ENCODE data around the gene NEMF. TPM values are rescaled to one million over a fixed set of nuclear protein-coding genes. Genes with fewer than 3 reads are reported as not detected.
"Not testable (repeated sequence)": the region's sequence is repeated elsewhere in the genome, so short reads cannot be mapped to it uniquely, and the experiment has no call there.

The NEMF gene
- polyA plus RNA-seq, 1 experiment: 48.6 TPM

- CTCF ChIA-PET: interaction anchor here (1.8 to 7.3 kb wide), 2 partner anchors 13 to 215 kb away, joined by 6 to 119 read pairs; no protein-coding TSS in a partner anchor
- no peaks in the 10 kb centered on the region for H3K27me3 ChIP-seq (ENCODE audit: control insufficient read depth, insufficient read depth, low read length)
- H3K4me3 ChIP-seq (ENCODE audit: low read depth, low read length): no peak overlapping the region
- TF ChIP-seq, protein P1, sequence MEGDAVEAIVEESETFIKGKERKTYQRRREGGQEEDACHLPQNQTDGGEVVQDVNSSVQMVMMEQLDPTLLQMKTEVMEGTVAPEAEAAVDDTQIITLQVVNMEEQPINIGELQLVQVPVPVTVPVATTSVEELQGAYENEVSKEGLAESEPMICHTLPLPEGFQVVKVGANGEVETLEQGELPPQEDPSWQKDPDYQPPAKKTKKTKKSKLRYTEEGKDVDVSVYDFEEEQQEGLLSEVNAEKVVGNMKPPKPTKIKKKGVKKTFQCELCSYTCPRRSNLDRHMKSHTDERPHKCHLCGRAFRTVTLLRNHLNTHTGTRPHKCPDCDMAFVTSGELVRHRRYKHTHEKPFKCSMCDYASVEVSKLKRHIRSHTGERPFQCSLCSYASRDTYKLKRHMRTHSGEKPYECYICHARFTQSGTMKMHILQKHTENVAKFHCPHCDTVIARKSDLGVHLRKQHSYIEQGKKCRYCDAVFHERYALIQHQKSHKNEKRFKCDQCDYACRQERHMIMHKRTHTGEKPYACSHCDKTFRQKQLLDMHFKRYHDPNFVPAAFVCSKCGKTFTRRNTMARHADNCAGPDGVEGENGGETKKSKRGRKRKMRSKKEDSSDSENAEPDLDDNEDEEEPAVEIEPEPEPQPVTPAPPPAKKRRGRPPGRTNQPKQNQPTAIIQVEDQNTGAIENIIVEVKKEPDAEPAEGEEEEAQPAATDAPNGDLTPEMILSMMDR (IDR thresholded peaks at IDR 0.05; ENCODE audit: low read depth, low read length): no peak
- DNase-seq (ENCODE audit: low read depth, low spot score): no peak
- H3K27ac ChIP-seq (ENCODE audit: low read depth, low read length): no peak overlapping the region
- no peaks in the 10 kb centered on the region for H3K9me3 ChIP-seq (ENCODE audit: control insufficient read depth, insufficient read depth, low read length)
- POLR2A ChIA-PET: no interaction called here
These were observed 3.3 kb downstream of the NEMF start for GRCh38 chr14:49849213-49849847.

DNA sequence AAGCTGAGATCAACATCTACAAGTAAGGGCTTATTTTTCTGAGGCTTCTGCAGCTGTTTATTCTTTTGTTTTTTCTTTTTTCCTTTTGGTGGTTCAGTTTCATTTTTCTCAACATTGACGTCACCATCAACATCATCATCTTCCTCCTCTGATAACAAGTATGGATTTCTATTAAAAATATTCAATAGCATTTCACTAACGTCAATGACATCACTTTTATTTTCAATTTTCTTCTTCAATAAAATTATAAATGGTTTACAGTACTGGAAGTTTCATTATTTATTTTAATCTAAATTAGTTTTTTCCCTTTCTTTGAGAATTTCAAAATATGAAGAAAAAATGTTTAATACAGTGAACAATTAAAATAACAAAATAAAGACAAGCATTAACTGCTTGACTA, 23.9 kb downstream of the NEMF start:
- Histone ChIP-seq H3K27ac (ENCODE audit: low read depth, low read length) (no peak overlapping the region), H3K9me3 (ENCODE audit: control insufficient read depth, insufficient read depth, low read length) (no peaks in the 10 kb centered on the region), H3K27me3 (ENCODE audit: control insufficient read depth, insufficient read depth, low read length) (no peaks in the 10 kb centered on the region), H3K4me3 (ENCODE audit: low read depth, low read length) (no peak overlapping the region)
- ChIA-PET CTCF (interaction anchor here (0.9 to 3.1 kb wide), 4 partner anchors 14 to 367 kb away, joined by 3 to 12 read pairs (median 6); no protein-coding TSS in a partner anchor), POLR2A (no interaction called here)
- DNase-seq (ENCODE audit: low read depth, low spot score): no peak
- TF ChIP-seq, protein P1 (IDR thresholded peaks at IDR 0.05; ENCODE audit: low read depth, low read length): no peak

GRCh38 chr14:49820176-49820575, 32.4 kb downstream of the NEMF start:
- Histone ChIP-seq H3K4me3 (ENCODE audit: low read depth, low read length) (no peak overlapping the region), H3K27me3 (ENCODE audit: control insufficient read depth, insufficient read depth, low read length) (no peaks in the 10 kb centered on the region), H3K27ac (ENCODE audit: low read depth, low read length) (no peak overlapping the region), H3K9me3 (ENCODE audit: control insufficient read depth, insufficient read depth, low read length) (peaks cover 8% of the 10 kb centered on the region; the same call in 1 of the 2 replicates)
- no peak for DNase-seq (ENCODE audit: low read depth, low spot score)
- ChIA-PET CTCF (no interaction called here), POLR2A (no interaction called here)
- TF ChIP-seq, protein P1 (IDR thresholded peaks at IDR 0.05; ENCODE audit: low read depth, low read length): no peak

DNA sequence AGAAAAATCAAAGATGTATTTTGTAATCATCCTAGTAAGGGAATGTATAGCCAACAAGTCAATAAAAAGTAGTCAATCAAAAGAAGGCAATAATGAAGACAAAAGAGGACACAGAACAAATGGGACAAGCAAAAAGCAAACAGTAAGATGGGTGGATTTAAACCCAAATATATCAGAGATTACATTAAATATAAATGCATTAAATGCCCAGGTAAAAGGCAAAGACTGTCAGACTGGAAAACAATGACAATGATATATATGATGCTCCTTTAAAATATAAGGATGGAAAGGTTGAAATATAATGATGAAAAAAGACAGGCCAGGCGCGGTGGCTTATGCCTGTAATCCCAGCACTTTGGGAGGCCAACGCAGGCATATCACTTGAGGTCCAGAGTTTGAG, 35.7 kb downstream of the NEMF start:
- TF ChIP-seq, protein P1 (IDR thresholded peaks at IDR 0.05; ENCODE audit: low read depth, low read length): no peak
- POLR2A ChIA-PET: no interaction called here

DNA sequence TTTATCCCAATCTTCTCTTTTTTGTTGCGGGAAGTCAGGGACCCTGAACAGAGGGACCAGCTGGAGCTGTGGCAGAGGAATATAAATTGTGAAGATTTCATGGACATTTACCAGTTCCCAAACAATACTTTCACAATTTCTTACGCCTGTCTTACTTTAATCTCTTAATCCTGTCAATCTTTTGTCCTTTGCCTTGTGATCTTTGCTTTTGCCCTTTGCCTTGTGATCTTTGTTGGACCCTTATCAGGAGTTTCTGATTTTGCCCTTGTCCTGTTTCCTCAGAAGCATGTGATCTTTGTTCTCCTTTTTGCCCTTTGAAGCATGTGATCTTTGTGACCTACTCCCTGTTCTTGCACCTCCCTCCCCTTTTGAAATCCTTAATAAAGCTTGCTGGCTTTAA, 36.5 kb downstream of the NEMF start:
- peaks cover 10% of the 10 kb centered on the region; the same call in 1 of the 2 replicates for H3K9me3 ChIP-seq (ENCODE audit: control insufficient read depth, insufficient read depth, low read length)
- DNase-seq (ENCODE audit: low read depth, low spot score); H3K27ac ChIP-seq (ENCODE audit: low read depth, low read length); H3K27me3 ChIP-seq (ENCODE audit: control insufficient read depth, insufficient read depth, low read length); POLR2A ChIA-PET; CTCF ChIA-PET; H3K4me3 ChIP-seq (ENCODE audit: low read depth, low read length): not testable (repeated sequence)

More for the DNA sequence above, 35.7 kb downstream of the NEMF start:
- DNase-seq (ENCODE audit: low read depth, low spot score): no peak
- Histone ChIP-seq H3K27ac (ENCODE audit: low read depth, low read length) (no peak overlapping the region), H3K9me3 (ENCODE audit: control insufficient read depth, insufficient read depth, low read length) (peaks cover 10% of the 10 kb centered on the region; the same call in 1 of the 2 replicates), H3K27me3 (ENCODE audit: control insufficient read depth, insufficient read depth, low read length) (no peaks in the 10 kb centered on the region), H3K4me3 (ENCODE audit: low read depth, low read length) (no peak overlapping the region)
- CTCF ChIA-PET: no interaction called here
